ENCODE measurements around the gene CCDC6.

CCDC6 gene

DNA sequence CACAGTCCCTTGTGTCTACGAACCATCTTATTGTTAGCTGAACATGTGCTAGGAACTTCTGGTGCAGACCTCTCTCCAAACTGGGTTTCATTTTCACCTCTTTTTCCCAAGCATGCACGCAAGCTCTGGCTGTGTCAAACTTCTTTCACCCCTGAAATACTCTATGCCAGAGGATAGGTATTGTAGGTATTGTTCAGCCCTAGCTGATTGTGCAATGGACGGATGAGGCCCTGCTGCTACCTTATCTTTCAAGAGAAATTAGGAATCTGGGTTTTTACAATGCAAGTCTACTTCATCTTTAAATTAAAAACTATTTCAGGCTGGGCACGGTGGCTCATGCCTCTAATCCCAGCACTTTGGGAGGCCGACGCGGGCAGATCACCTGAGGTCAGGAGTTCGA is 124.8 kb downstream of the CCDC6 start:
- H3K4me3 ChIP-seq (ENCODE audit: low read length), result no peak overlapping the region
- DNase-seq (ENCODE audit: low read depth), result no peak
- TF ChIP-seq, protein P1, sequence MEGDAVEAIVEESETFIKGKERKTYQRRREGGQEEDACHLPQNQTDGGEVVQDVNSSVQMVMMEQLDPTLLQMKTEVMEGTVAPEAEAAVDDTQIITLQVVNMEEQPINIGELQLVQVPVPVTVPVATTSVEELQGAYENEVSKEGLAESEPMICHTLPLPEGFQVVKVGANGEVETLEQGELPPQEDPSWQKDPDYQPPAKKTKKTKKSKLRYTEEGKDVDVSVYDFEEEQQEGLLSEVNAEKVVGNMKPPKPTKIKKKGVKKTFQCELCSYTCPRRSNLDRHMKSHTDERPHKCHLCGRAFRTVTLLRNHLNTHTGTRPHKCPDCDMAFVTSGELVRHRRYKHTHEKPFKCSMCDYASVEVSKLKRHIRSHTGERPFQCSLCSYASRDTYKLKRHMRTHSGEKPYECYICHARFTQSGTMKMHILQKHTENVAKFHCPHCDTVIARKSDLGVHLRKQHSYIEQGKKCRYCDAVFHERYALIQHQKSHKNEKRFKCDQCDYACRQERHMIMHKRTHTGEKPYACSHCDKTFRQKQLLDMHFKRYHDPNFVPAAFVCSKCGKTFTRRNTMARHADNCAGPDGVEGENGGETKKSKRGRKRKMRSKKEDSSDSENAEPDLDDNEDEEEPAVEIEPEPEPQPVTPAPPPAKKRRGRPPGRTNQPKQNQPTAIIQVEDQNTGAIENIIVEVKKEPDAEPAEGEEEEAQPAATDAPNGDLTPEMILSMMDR (conservative IDR thresholded peaks at IDR 0.05; ENCODE audit: low read length), result no peak

- no peak for DNase-seq (ENCODE audit: low read depth)
- H3K4me3 ChIP-seq (ENCODE audit: low read length), result no peak overlapping the region
- TF ChIP-seq, protein P1 (conservative IDR thresholded peaks at IDR 0.05; ENCODE audit: low read length), result no peak
These were observed 126.4 kb downstream of the CCDC6 start for GRCh38 chr10:59779756-59780533.

DNA sequence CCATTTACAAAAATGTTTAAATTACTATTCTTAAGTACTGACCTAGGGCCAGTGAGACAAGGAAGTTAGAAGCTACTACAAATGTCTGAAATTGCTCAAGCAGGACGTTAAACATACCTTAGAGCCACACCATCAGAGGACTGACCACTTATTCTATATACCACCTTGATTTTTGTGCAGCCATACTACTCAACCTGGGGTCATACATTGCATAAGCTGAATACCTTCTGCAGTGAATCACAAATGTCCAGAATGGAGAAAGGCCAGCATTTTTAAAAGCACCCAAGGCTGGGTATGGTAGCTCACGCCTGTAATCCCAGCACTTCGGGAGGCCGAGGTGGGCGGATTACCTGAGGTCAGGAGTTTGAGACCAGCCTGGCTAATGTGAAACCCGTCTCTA is 131.9 kb downstream of the CCDC6 start:
- no peak overlapping the region for H3K4me3 ChIP-seq (ENCODE audit: low read length)
- TF ChIP-seq, protein P1 (conservative IDR thresholded peaks at IDR 0.05; ENCODE audit: low read length), result no peak
- no peak for DNase-seq (ENCODE audit: low read depth)

- TF ChIP-seq, protein P1 (conservative IDR thresholded peaks at IDR 0.05; ENCODE audit: low read length), result no peak
These were observed 133.3 kb downstream of the CCDC6 start for GRCh38 chr10:59773088-59773487.

DNA sequence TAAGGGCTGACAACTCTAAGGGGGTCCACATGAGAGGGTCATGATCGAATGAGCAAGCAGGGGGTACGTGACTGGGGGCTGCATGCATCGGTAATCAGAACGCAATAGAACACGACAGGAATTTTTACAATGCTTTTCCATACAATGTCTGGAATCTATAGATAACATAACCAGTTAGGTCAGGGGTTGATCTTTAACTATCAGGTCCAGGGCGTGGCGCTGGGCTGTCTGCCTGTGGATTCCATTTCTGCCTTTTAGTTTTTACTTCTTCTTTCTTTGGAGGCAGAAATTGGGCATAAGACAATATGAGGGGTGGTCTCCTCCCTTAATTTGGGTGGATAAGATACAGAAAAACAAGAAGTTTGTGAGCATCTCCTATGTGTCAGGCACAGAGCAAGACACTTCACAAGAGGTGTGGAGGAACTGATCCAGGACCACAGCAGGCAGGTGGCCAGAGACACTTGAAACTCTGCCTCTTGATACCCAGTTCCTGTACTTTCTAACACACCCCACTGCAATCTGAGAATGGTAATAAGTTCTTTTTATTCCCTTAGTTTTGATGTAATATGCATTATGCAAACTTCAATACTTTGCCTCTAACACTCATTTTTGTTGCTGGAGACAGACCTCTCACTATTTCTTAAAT is 135.1 kb downstream of the CCDC6 start:
- DNase-seq (ENCODE audit: low read depth), result no peak
- no peak overlapping the region for H3K4me3 ChIP-seq (ENCODE audit: low read length)
- TF ChIP-seq, protein P1 (conservative IDR thresholded peaks at IDR 0.05; ENCODE audit: low read length), result no peak

More at GRCh38 chr10:59773088-59773487, 133.3 kb downstream of the CCDC6 start:
- DNase-seq (ENCODE audit: low read depth), result no peak
- no peak overlapping the region for H3K4me3 ChIP-seq (ENCODE audit: low read length)

- DNase-seq (ENCODE audit: low read depth), result no peak
- H3K4me3 ChIP-seq (ENCODE audit: low read length), result no peak overlapping the region
- TF ChIP-seq, protein P1 (conservative IDR thresholded peaks at IDR 0.05; ENCODE audit: low read length), result no peak
These were observed 135.7 kb downstream of the CCDC6 start for GRCh38 chr10:59770689-59771088.

- H3K4me3 ChIP-seq (ENCODE audit: low read length), result no peak overlapping the region
- DNase-seq (ENCODE audit: low read depth), result no peak
- TF ChIP-seq, protein P1 (conservative IDR thresholded peaks at IDR 0.05; ENCODE audit: low read length), result no peak
These were observed 143.9 kb downstream of the CCDC6 start for GRCh38 chr10:59762505-59762904.

All from AG10803 (cell line).